K562 (cell line): ENCODE measurements around the gene ATOH8. TPM values are rescaled to one million over a fixed set of nuclear protein-coding genes. Genes with fewer than 3 reads are reported as not detected.

ENCODE experiments used
- ATAC-seq: fragments of 200-7000 bp; cut with Tn5 transposase; 3 replicates; pipeline ENCODE4 v1.9.1; 2020; ENCODE audit warnings: moderate library complexity
- BruUV-seq: library from RNA; stranded (reverse); fragments of 400-500 nt; replicated peaks from 2 replicates; lab custom pipeline; 2021; lab: Mats Ljungman, UMichigan
- CTCF ChIA-PET: fragments of 300-600 bp; formaldehyde crosslinking; extraction: SDS; loops from one replicate; lab custom pipeline; 2021; ENCODE audit warnings: low intra/inter-chr PET ratio; lab: Yijun Ruan, JAX
- POLR2A ChIA-PET: fragments of 300-600, 350-650 bp; sonication (Branson Sonifier 250); formaldehyde crosslinking; extraction: SDS; loops from one replicate; lab custom pipeline; 2021; ENCODE audit warnings: antibody characterized with exemption, inconsistent platforms; lab: Yijun Ruan, JAX
- DNase-seq, 4 experiments: peaks; one replicate each; pipeline versions ENCODE4 v3.0.0 to v3.0.0-alpha.2; 2011 to 2018; ENCODE audit warnings: low spot score in 3 of 4, mixed read lengths in 3 of 4; ENCODE audit errors: extremely low read depth in 1 of 4
- FAIRE-seq: peaks from 2 replicates; lab custom pipeline; 2011; peaks lifted over from hg19 to GRCh38; lab: Jason Lieb, UNC
- H2AFZ ChIP-seq: 2 replicates; pipeline ENCODE4 v1.6.0; 2011; ENCODE audit warnings: low read depth, low read length, control low read depth, inconsistent platforms
- H3K27ac ChIP-seq: fragments of 200-600 bp; 3 replicates; pipeline ENCODE4 v1.8.0; 2011; ENCODE audit warnings: low read depth, mild to moderate bottlenecking, control low read depth, inconsistent platforms, low read length, moderate library complexity, mixed read lengths; ENCODE audit errors: extremely low read depth
- H3K27me3 ChIP-seq, 2 experiments: fragments of 300-600 bp in 1 of 2; 2 replicates in 1 of 2; 3 replicates in 1 of 2; pipeline versions ENCODE4 v1.6.0 to v1.8.0; 2011; ENCODE audit warnings: inconsistent platforms in 2 of 2, low read length in 2 of 2, mild to moderate bottlenecking in 1 of 2, mixed read lengths in 1 of 2, moderate library complexity in 1 of 2; ENCODE audit not compliant: control insufficient read depth in 2 of 2, insufficient read depth in 2 of 2
- H3K36me3 ChIP-seq: fragments of 300-600 bp; 3 replicates; pipeline ENCODE4 v1.8.0; 2011; ENCODE audit warnings: mild to moderate bottlenecking, low read length, inconsistent platforms; ENCODE audit not compliant: control insufficient read depth, insufficient read depth
- H3K4me1 ChIP-seq, 2 experiments: fragments of 200-600 bp in 1 of 2; replicated peaks in 1 of 2; 2 replicates in 1 of 2; 3 replicates in 1 of 2; pipeline versions ENCODE4 v1.5.1 to v1.8.0; 2011; ENCODE audit warnings: inconsistent platforms in 2 of 2, low read length in 2 of 2, mild to moderate bottlenecking in 1 of 2, mixed read lengths in 1 of 2, moderate library complexity in 1 of 2; ENCODE audit not compliant: control insufficient read depth in 2 of 2, insufficient read depth in 2 of 2
- H3K4me2 ChIP-seq: 2 replicates; pipeline ENCODE4 v1.6.1; 2011; ENCODE audit warnings: low read length, control low read depth, inconsistent platforms, mixed read lengths; ENCODE audit not compliant: insufficient read depth
- H3K4me3 ChIP-seq: fragments of 200-600 bp; sonication (generic), shearing (Covaris generic); 2 replicates; pipeline ENCODE4 v1.5.1; 2016; ENCODE audit warnings: control low read depth, inconsistent platforms
- H3K79me2 ChIP-seq: fragments of 200-600 bp; 3 replicates; pipeline ENCODE4 v1.8.0; 2011; ENCODE audit warnings: low read length, inconsistent platforms; ENCODE audit not compliant: control insufficient read depth, insufficient read depth
- H3K9ac ChIP-seq, 2 experiments: 2 replicates each; pipeline versions ENCODE4 v1.6.0 to v1.6.1; 2011; ENCODE audit warnings: low read depth in 2 of 2, low read length in 2 of 2, control low read depth in 1 of 2, inconsistent platforms in 1 of 2, mild to moderate bottlenecking in 1 of 2, mixed read lengths in 1 of 2; ENCODE audit not compliant: insufficient read depth in 1 of 2
- H3K9me1 ChIP-seq: one replicate; pipeline ENCODE4 v1.6.0; 2011; ENCODE audit warnings: inconsistent platforms, mild to moderate bottlenecking, low read length, moderate library complexity; ENCODE audit not compliant: control insufficient read depth, insufficient read depth
- H3K9me3 ChIP-seq: replicated peaks from 2 replicates; pipeline ENCODE4 v1.5.1; 2011; ENCODE audit warnings: low read depth, low read length, inconsistent platforms; ENCODE audit not compliant: control insufficient read depth, insufficient read depth
- H4K20me1 ChIP-seq: replicated peaks from 2 replicates; pipeline ENCODE4 v1.6.1; 2011; ENCODE audit warnings: low read length, inconsistent platforms, mixed read lengths; ENCODE audit not compliant: control insufficient read depth, insufficient read depth
- ELK3 ChIP-seq: fragments of 450-650 bp; formaldehyde crosslinking; IDR thresholded peaks from 2 replicates; pipeline ENCODE4 v1.4.0; 2020; ENCODE audit warnings: mild to moderate bottlenecking
- FOXM1 ChIP-seq, 2 experiments: fragments of 450-650 bp in 1 of 2; sonication (generic) in 1 of 2; formaldehyde crosslinking in 1 of 2; IDR thresholded peaks; 2 replicates each; pipeline versions ENCODE4 v1.6.1 to v1.9.0; 2017 to 2022; ENCODE audit warnings: low read depth in 2 of 2, mild to moderate bottlenecking in 2 of 2, missing genetic modification reagents in 1 of 2, moderate library complexity in 1 of 2
- IRF2 ChIP-seq: sonication (generic); formaldehyde crosslinking; IDR thresholded peaks from 2 replicates; pipeline ENCODE4 v1.8.1; 2022; ENCODE audit warnings: mild to moderate bottlenecking, missing genetic modification reagents
- POLR3G ChIP-seq: IDR thresholded peaks from 2 replicates; pipeline ENCODE4 v1.6.1; 2011; ENCODE audit not compliant: insufficient read length, insufficient replicate concordance; ENCODE audit errors: extremely low read depth
- SIN3B ChIP-seq: fragments of 450-650 bp; IDR thresholded peaks from 2 replicates; pipeline ENCODE4 v1.6.1; 2017; ENCODE audit warnings: low read depth, mild to moderate bottlenecking, moderate library complexity
- SREBF2 ChIP-seq: sonication (generic); formaldehyde crosslinking; IDR thresholded peaks from 2 replicates; pipeline ENCODE4 v1.4.0; 2020; ENCODE audit warnings: mild to moderate bottlenecking, missing genetic modification reagents
- ZBTB17 ChIP-seq: fragments of 450-650 bp; formaldehyde crosslinking; IDR thresholded peaks from 2 replicates; pipeline ENCODE4 v1.4.0; 2020; ENCODE audit warnings: mild to moderate bottlenecking
- ZNF445 ChIP-seq: fragments of 250-450 bp; sonication (Bioruptor Pico); IDR thresholded peaks from 2 replicates; pipeline ENCODE4 v1.4.0; 2020; ENCODE audit warnings: low read depth, mild to moderate bottlenecking, moderate library complexity
- WGBS: fragments of 100-300 bp; shearing (Covaris generic); methylation state at CpG from one replicate; pipeline ENCODE4 v1.1.6; 2016; ENCODE audit warnings: low coverage, mixed read lengths; ENCODE audit not compliant: insufficient coverage; ENCODE audit errors: missing lambda C conversion rate; 5-methylcytosine and 5-hydroxymethylcytosine counted together
- in situ Hi-C: fragments of 300-500 bp; cut with MboI; formaldehyde crosslinking; loops from 4 replicates; pipeline ENCODE4 v1.15.0; 2018; ENCODE audit warnings: inconsistent platforms, mixed read lengths
- intact Hi-C: fragments of 100-400 bp; cut with micrococcal nuclease; formaldehyde crosslinking; loops from 2 replicates; pipeline ENCODE4 v1.14.2; 2022
- polyA plus RNA-seq, 8 experiments: library from polyadenylated mRNA; depleted of rRNA in 4 of 8; stranded (reverse) in 5 of 8; unstranded in 3 of 8; fragments of >200 nt; fragmentation: Nextera tagmentation in 2 of 8; fragmentation: Illumina TruSeq in 1 of 8; extraction: Ambion mirVana in 2 of 8; extraction: Trizol in 1 of 8; gene quantifications; 2 replicates each; pipeline versions ENCODE4 v1.2.1 to v1.2.3, GENCODE V29; 2011 to 2014; ENCODE audit warnings: inconsistent platforms in 1 of 8, missing spikeins in 1 of 8
- total RNA-seq, 7 experiments: library from RNA; depleted of rRNA in 6 of 7; stranded (reverse); fragments of >200 nt in 6 of 7; fragmentation: Illumina TruSeq in 2 of 7; extraction: Trizol in 2 of 7; gene quantifications; 2 replicates each; pipeline versions ENCODE4 v1.2.1 to v1.2.3, GENCODE V29; 2011 to 2021; ENCODE audit warnings: low replicate concordance in 1 of 7

The ATOH8 gene
- total and polyA plus RNA-seq, 9 of the 15 experiments (the other 6 are each of a cell fraction or from before 2014, with no cell fraction given), result not detected

- FAIRE-seq (no peak), ATAC-seq (no peak), DNase-seq (no peak)
- H3K27me3 ChIP-seq, result peaks cover 17 to 38% of the 10 kb centered on the region in 2 experiments; a peak in 4 of 5 replicates
- peaks cover 14% of the 10 kb centered on the region for H4K20me1 ChIP-seq
- WGBS, result 5% methylated on average over 13 of the region's 16 CpGs
- H2AFZ ChIP-seq, result no peak overlapping the region
- H3K9me3 ChIP-seq, result no peaks in the 10 kb centered on the region
- POLR2A ChIA-PET, result no interaction called here
- CTCF ChIA-PET, result no interaction called here
- peaks cover 0 to 6% of the 10 kb centered on the region in 2 experiments; a peak in 2 of 5 replicates for H3K4me1 ChIP-seq
- no peak overlapping the region for H3K4me3 ChIP-seq
- no peaks in the 10 kb centered on the region for H3K36me3 ChIP-seq
- no peaks in the 10 kb centered on the region for H3K79me2 ChIP-seq
- H3K27ac ChIP-seq, result no peak overlapping the region
- H3K9me1 ChIP-seq, result no peaks in the 10 kb centered on the region
- intact Hi-C loops, result loop anchor here (10.0 kb wide), 1 partner anchor 136 kb away; no protein-coding TSS in a partner anchor
- H3K4me2 ChIP-seq, result no peak overlapping the region
- TF ChIP-seq SREBF2 (CRISPR knock-in tag), result no peak
- TF ChIP-seq SIN3B, result no peak
- no peak for TF ChIP-seq ELK3 (CRISPR knock-in tag)
- TF ChIP-seq FOXM1 (IDR thresholded peaks at IDR 0.05; ENCODE audit: low read depth), result no peak
- TF ChIP-seq FOXM1 (CRISPR knock-in tag; IDR thresholded peaks at IDR 0.05; ENCODE audit: low read depth), result no peak
- TF ChIP-seq ZBTB17 (CRISPR knock-in tag), result no peak
- TF ChIP-seq IRF2 (CRISPR knock-in tag), result no peak
- no peak for TF ChIP-seq ZNF445
- TF ChIP-seq POLR3G, result no peak
- no peak overlapping the region for H3K9ac ChIP-seq
- in situ Hi-C loops, result loop anchor here (5.0 kb wide), 1 partner anchor 73 kb away; no protein-coding TSS in a partner anchor
- BruUV-seq, result no TSS peak
These were observed 56.8 kb downstream of the ATOH8 start for GRCh38 chr2:85810371-85811179.
